GM18508 (cell line): ENCODE data around the gene PTPRN2.
"Not testable (repeated sequence)": the region's sequence is repeated elsewhere in the genome, so short reads cannot be mapped to it uniquely, and the experiment has no call there.

ENCODE experiments used
- ATAC-seq: cut with Tn5 transposase; IDR thresholded peaks from one replicate; pipeline ENCODE4 v1.9.1; 2021; ENCODE audit warnings: moderate number of reproducible peaks; ENCODE audit not compliant: insufficient read depth, unreplicated experiment

The PTPRN2 gene

DNA sequence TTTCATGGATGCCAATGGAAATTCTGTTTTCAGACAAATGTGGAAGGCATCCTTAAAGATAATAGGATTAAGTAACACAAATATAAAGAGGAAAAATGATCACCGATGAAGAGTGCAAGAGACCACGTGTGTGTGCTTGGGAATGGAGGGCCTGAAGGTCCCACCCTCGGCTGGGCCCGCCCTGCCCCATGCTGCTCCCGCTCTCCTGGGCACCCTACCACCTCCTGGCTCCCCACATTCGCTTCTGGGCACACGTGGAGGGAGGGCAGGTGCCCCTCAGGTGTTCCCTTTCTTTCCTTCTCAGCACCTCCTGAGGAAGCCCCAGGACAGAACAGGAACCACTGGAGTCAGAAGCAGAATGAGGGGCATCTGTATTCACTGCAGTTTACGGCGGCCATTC lies 883.3 kb downstream of the PTPRN2 start:
- no peak for ATAC-seq

DNA sequence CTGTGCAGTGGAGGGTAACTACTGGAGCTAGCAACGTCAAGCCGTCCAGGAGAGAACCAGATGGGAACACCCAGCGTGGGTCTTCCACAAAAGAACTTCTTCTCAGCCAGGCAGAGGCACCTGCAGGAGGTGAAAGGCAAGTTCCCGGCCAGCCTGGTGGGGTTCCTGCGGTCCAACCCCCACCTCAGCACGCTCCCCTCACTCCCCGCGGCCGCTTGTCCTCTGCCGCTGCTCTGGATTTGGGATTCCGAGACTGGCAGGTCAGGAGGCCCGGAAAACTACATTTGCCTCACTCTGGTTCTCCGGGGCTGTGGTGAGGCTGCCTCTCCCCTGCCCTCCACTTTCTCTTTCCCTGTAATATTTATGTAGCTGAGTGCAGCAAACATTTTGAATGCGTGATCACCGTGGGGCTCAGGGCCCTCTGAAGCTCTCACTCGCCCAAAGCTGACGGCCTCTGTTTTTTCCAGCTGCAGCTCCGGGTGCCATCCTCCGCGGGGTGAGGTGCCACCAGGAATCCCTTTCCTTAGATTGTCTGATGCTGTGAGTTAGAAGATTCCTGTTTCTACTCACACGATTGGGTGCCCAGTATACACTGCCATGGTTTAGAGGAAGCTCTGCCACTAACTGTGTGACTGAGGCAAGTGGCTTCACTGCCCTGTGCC lies 884.0 kb downstream of the PTPRN2 start:
- no peak for ATAC-seq

DNA sequence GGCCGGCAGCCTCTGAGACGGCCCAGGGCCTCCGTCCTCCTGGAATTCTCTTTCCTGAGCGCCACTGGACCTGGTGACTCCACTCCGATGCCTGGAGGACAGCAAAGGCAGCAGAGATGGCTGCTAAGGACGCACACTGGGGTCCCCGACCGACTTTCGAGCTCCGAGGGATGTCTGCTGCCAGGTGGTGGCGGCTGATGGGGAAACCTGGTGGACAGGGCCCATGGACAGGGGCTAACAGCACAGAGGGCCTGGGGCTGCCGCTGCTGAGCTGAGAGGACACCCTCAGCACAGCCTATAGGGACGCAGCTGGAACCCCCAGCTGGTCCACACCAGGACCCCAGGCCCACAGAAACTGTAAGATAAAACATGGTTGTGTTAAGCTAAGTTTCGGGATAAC lies 884.5 kb downstream of the PTPRN2 start:
- ATAC-seq: no peak

DNA sequence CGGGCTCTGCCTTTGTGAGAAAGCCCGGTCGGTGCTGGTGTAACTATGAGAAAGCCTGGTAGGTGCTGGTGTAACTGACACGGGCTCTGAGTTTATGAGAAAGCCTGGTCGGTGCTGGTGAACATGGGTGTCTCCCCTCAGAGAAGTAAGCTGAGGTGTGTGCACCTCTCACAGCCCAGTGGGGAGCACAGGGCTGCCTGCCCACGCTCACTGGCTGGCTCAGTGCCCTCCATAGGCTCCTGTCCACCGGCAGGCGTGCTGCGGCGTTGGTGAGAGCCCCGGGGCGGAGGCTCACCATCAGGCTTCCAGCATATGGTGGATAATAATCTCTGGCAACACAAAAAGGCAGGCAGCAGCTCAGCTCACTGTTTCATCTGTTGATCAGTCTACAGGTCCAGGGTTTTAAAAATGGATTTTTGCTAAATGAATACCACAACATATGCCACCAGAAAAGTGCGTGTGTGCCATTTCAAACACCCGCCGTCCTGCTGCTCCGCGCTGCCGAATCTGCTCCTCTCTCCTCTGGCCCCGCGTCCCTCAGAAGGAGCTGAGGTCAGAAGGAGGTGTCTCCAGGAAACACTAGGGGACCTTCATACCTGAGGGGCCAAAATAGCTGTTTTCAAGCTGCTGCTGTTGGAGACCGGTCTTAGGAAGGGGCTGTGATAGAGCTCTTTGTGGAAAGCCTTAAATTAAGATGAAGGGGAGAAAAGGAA lies 885.2 kb downstream of the PTPRN2 start:
- no peak for ATAC-seq

DNA sequence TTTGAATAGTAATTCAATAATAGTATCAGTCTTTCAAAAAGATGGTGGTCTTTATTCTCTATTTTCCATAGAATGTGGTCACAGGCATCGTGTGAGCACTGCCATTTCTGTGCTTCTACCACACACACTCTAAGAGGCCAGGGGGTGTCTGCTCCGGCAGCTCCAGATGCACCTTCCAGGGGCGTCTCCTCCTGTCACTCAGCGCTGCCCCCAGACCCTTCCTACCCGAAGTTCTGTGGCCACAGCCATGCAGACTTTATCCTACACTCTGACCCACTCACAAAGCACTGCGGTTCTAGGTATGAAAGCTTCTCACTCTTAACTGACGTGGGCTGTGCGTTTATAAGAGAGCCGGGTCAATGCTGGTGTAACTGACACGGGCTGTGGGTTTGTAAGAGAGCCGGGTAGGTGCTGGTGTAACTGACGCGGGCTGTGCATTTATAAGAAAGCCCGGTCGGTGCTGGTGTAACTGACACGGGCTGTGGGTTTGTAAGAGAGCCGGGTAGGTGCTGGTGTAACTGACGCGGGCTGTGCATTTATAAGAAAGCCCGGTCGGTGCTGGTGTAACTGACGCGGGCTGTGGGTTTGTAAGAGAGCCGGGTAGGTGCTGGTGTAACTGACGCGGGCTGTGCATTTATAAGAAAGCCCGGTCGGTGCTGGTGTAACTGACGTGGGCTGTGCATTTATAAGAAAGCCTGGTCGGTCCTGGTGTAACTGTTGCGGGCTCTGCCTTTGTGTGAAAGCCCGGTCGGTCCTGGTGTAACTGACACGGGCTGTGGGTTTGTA lies 886.0 kb downstream of the PTPRN2 start:
- ATAC-seq: not testable (repeated sequence)

DNA sequence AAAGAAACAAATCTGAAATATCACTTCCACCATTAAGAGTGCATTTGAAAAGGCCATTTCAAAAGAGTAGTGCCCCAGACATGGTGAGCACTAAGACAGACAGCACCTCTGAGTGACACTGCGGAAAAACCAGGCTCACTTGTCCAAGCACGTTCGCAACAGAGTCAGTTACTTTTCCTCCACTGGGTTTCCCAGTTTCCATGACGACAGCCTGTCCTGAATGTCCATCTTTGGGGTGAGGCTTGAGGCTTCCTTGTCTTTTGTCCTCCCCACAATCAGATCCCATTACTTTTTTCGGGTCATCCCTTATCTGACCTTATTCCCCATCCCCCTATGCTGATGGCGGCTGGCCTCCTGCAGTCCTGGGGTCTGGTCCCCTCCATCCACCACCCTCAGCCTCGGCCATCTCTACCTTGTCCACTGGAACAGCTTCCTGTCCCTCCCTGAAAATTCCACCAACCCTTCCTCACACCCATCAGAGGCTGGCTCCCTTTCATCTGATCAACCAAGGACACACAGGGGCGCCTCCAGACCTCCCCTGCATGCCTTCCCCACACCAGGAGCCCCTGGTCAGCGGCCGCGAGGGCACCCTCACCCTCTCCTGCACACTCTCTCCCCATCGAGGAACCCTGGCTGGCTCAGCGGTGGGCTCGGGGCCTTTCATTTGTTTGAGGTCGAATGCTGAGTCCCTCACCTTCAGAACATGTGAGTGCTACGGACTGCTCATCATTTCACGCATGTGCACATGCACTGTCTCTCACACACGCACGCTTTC lies 887.2 kb downstream of the PTPRN2 start:
- no peak for ATAC-seq

DNA sequence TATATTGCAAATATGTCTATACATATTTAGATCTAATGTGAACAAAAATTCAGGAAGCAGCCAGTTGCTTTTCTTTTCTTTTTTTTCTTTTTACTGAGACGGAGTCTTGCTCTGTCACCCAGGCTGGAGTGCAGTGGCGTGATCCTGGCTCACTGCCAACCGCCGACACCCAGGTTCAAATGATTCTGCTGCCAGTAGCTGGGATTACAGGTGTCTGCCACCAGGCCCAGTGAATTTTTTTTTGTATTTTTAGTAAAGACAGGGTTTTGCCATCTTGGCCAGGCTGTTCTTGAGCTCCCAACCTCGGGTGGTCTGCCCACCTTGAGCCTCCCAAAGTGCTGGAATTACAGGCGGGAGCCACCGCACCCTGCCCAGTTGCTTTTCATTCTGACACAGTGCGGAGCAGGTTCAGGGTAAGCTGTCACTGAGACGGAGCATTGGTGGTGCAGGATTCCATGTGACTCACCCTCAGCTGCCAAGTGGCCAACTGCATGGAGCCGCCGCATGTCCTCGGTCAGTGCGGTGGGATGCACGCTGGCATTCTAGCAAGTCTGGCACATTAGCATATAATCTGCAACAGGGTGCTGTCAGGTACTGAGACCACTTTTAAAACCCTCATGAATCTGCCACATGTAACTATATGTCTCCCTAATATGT lies 888.1 kb downstream of the PTPRN2 start:
- no peak for ATAC-seq

DNA sequence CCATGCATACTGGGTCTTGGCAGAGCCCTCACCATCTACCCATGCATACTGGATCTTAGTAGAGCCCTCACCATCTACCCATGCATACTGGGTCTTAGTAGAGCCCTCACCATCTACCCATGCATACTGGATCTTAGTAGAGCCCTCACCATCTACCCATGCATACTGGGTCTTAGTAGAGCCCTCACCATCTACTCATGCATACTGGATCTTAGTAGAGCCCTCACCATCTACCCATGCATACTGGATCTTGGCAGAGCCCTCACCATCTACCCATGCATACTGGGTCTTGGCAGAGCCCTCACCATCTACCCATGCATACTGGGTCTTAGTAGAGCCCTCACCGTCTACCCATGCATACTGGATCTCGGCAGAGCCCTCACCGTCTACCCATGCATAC lies 890.3 kb downstream of the PTPRN2 start:
- not testable (repeated sequence) for ATAC-seq

DNA sequence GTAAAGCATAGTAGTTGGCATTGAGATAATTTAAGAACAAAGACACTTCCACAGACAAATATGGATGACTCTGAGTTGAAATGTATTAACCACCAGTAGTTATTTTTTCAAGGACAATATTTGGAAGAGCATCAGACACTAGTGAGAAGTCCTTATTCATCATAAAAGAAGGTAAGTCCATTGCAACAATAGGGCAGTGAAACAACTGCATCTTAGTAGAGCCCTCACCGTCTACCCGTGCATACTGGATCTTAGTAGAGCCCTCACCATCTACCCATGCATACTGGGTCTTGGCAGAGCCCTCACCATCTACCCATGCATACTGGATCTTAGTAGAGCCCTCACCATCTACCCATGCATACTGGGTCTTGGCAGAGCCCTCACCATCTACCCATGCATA lies 892.0 kb downstream of the PTPRN2 start:
- ATAC-seq: not testable (repeated sequence)

DNA sequence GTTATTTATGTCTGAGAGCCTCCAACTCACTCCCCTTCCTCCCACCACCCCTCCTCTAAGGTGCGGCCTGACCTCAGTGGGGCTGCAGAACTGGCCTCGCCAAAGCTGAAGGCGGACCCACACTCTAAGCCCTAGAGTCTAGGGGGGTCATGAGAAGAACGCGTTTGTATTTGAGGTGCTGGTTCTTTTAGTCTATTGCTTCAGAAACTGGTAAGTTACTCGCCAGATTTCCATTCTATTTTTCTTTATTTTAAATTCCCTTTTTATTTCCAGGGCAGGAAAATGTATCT lies 893.3 kb downstream of the PTPRN2 start:
- ATAC-seq: no peak

DNA sequence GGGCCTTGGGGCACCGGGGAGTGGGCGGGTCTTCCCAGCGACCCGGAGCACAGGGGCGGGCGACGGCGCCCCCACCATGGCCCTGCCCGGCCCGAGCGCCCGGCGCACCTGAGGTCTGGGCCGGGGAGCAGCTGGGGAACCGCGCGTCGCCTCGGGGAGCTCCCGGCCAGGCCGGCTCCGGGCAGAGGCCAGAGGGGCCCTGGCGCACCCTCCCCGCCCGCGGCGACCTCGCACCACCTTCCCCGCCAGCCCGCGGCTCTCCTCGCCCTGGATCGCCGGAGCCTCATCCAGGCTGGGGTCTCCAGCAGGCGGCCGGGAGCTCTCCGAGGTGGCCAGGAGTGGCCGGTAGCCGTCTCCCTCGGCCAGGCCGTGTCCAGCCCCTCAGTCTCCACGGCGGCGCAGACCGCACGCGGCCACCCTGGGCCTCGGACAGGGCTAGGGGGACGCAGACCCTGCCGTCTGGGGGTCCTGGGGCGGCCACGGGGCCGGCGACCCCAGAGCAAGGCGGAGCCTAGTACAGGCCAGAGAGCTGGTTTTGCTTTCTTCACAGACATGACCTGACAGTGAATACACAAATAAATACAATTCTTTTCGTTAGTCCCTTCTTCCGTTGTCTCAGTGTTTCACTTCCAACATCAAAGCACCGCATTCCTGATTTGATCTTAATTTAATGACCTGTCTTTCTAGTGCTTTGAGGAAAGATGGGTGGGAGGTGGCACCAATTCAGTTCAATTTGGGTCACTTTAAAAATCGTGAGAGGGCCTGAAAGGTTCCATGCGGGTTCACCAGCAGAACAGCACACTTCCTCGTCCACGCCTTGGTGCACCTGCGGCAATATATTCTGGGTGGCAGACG lies 893.9 kb downstream of the PTPRN2 start:
- ATAC-seq: no peak

DNA sequence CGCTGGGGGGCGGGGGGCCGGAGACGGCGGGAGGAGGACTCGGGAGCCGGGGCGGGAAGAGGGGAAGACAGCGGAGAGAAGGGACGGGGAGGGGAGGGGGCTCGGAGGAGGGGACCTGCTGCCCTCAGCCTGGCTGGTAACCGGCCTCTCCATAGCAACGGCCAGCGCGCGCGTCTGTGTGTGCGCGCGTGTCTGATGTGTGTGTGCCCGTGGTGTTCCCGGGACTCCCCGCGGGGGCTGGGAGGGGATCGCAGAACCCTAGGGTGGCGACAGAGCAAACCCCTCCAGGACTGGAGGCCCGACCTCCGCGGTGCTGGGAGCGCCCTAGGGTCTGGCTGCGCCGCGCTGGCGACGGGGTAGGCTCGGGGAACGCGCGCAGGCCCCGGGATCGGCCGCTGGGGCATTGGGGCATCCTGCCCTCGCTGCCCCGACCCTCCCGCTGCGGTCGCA lies 894.5 kb downstream of the PTPRN2 start:
- no peak for ATAC-seq

DNA sequence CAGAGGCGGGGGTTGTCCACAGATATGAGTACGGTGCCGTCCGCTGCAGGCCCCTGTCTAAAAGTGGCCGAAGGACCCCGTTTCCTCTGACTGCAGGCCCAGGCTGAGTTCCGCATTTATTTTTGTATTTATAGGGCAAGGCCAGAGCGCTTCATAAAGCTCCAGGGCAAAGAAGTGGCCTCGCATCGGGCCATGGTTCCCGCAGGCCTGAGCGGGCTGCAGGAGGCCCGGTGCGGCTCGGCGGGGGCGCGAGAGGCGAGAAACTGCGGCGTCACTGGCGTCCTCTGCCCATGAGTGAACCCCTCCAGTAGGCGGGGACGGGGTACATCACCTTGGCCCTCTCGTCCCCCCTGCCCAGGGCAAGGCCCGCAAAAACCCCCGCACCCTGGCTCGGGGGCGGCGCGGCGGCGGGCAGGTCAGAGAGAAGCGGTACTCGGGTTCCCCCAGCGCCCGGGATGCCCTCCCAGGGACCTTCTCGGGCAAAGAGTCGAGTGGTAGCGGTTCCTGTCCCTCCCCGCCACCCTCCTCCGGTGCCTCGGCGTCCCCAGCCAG lies 895.1 kb downstream of the PTPRN2 start:
- ATAC-seq: no peak

DNA sequence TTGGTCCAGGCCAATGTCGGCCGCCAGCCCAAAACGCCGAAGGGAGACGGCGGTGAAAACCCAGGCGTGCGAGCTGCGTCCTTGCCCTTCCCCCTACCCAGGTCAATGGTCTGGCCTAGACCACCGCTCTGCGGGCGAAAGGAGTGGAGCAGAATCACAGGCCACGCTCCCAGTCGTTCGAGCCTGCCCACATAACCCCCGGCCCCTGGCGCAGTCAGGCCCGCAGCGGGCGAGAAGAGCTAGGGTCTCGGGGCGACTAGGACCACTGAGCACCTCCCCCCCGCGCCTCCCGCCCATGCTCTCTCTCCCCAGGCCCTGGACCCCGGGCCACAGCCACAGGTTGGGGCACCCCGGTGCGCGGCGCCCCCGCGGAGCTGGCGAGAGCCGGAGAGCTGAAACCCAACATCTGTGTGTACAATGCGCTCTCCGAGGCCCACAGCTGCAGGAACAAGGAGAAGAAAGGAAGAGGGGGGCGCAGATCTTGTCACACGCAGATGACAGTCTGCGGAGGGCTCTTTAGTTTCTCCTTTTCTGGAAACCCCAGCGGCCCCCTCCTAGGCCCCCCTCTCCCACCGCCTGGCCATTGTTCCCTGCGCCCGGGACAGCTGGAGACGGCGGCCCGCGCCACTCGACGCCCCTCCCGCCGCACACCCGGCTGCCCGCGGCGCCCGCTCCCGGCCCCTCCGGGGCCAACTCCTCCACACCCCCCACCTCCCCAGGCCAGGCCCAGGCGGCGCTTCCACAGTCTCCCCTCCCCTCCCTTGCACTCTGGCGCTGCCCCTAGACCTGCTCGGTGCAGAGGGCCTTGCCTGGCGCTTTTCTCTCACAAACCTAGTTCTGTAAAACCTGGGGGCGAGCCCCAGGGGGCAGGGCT lies 895.8 kb downstream of the PTPRN2 start:
- ATAC-seq: no peak

DNA sequence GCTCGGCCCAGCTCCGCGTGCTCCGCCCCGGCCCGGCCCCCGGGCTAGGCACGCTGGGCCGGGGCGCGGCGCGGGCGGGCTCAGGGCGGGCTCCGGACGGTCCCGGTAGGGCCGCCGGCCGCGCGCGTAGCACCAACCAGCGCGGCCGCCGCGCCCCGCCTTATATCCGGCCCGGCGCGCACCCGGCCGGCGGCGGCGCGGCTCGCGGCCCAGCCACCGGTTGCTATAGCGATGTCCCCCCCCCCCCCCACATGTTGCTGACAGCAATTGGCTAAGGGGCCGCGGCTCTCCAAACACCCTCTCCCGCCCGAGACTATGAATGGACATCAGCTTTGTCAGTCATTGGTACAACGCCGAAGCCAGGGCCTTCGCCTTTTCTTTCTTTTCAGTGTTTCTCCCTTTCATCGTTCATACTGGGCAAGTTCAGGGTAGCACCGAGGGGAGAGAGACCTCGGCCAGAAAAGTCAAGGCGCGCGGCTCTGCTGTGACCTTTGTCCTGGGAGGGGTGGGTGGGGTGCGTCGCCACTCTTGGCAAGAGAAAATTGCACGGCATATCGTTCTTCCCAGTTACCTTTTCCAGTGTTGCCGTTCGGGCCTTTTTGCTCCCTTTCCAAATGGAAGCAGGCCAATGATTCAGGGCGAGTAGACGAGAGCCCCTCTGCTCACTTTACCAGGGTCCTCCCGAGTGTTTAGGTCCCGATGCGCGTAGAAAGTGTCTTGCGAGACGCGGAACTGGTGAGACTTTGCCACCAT lies 896.6 kb downstream of the PTPRN2 start:
- ATAC-seq: no peak

DNA sequence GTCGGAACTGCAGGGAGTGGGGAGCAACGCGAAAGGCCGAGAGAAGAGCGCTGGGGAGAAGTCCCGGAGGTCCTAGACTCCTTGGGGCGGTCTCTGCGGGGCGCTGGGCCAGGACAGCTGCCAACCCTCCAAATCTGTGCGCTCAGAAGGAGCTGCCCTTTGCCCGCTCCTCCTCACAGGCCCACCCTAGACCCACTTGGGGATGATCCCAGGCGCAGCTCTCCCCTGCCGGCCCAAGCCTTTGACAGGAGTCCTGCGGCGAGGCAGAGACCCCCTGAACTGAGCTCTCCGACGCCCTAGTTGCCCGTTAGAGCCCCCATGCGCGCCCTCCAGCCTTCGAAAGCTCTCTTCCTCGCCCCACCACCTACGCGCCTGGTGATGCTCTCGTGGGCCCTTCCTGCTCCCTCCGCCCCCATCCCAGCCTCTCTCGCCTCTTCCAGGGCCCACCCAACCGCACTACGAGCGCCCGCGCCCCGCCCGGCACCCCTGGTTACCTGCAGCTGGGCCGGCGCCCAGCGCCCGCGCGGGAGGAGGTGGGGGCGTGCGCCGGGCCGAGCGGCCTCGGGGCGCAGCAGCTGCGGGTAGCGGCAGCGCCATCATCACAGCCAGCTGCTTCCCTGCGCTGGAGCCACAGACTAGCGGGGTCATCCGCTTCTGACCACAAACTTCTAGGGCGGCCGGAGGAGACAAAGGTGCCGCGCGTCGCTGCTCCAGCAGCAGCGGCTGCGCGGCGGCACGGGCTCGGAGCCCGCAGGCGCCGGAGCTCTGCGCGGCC lies 897.4 kb downstream of the PTPRN2 start:
- no peak for ATAC-seq
